CD4-positive, alpha-beta T cell treated with Interleukin-17A for 4 hours (primary cell): Measurements from ENCODE around the gene SERTAD1.
"Not testable (repeated sequence)": the region's sequence is repeated elsewhere in the genome, so short reads cannot be mapped to it uniquely, and the experiment has no call there.

Experiments used
- DNase-seq: peaks from one replicate; pipeline ENCODE4 v3.0.0-alpha.2; 2020; ENCODE audit warnings: mixed read lengths

Gene SERTAD1

GRCh38 chr19:40420766-40421765 is 4.7 kb downstream of the SERTAD1 start:
- DNase-seq, result peak; percentile 82

DNA sequence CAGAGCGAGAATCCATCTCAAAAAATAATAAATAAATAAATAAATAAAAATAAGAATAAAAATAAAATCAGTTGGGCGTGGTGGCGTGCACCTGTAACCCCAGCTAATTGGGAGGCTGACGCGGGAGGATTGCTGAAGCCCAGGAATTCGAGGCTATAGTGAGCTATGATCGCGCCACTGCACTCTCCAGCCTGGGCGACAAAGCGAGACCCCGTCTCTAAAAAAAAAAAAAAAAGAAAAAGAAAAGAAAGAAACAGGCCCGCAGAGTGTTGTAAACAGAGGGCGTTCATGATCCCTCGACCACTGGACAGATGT is 5.4 kb downstream of the SERTAD1 start:
- no peak for DNase-seq

GRCh38 chr19:40419780-40420179 is 6.0 kb downstream of the SERTAD1 start:
- no peak for DNase-seq

DNA sequence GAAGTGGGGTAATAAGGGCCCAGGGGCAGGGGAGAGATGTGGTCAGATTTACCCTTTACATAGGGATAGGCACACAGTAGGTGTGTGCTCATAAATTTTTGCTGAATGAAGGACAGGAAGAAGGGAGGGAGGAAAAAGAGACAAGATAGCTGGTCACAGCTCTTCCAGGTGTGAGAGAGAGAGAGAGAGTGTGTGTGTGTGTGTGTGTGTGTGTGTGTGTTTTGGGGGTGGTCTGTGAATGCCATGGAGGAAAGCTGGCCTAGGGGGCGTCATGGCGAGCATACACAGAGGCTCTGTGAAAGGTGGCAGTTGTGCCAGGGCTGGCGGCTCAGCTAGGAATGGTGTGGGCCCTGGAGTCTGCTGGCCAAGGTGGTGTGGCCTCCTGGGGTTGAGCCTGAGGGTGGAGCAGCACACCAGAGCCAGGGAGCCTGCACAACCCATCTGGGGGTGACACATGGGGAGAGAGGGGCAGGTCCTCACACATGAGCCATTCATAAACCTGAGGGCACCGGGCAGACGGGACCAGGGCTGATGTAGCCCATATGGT is 6.7 kb downstream of the SERTAD1 start:
- DNase-seq, result no peak

DNA sequence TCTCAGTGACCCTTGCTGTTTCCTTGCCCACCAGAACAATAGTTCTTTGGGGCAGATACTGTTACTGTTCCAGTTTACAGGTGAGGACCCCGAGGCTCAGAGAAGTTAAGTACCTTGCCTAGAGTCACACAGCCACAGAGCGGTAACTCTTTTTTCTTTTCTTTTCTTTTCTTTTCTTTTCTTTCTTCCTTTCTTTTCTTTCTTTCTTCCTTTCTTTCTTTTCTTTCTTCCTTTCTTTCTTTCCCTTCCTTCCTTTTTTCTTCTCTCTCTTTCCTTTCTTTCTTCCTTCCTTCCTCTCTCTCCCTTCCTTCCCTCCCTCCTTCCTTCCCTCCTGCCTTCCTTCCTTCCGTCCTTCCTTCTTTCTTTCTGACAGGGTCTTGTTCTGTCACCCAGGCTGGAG is 7.8 kb downstream of the SERTAD1 start:
- no peak for DNase-seq

- DNase-seq, result no peak
These were observed 8.2 kb downstream of the SERTAD1 start for GRCh38 chr19:40417643-40417981.

DNA sequence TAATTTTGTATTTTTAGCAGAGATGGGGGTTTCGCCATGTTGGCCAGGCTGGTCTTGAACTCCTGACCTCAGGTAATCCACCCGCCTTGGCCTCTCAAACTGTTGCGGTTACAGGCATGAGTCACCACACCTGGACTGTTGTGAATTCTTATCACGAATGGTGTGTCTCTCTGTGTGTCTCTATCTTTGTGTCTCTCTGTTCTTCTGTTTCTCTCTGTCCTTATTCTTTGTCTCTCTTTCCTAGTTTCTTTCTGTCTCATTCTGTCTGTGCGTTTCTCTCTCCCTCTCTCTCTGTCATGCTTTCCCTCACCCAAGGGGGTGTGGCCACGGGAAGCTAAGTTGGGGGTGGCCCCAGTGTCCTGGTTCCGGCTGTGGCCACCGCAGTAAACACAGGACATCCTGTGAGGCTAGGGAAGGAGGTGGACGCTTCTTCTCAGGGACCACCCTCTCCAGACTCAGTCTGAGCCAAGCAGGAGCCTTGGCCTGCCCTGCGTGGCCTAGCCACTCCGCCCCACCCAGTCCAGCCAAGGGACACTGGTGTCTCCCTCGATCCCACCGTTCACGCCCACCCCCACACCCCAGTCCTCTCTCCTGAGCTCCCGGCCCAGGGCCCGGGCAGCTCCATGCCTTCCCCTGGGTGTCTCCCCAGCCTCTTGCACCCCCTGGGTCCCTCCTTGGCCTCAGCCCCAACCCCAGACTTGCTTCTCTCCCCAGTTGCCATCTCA is 8.7 kb downstream of the SERTAD1 start:
- peak; percentile 18 for DNase-seq

DNA sequence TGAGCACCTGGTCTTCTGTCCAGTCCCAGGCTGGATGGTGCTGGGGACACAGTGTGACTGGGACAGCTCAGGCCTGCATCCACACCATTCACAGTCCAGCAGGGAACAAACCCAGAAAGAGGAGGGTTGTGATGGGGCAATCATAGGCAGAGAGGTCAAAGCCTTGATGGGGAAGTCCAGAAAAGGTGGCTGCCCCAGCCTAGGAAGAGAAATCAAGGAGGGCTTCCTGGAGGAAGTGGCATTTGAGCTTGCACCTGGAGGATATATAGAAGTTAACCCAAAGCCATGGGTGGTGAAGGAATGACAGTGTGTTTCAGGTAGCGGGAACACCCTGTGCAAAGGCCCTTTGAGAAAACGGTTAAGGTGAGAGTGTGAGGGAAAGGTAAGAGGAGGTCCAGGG is 10.0 kb downstream of the SERTAD1 start:
- no peak for DNase-seq

- DNase-seq, result no peak
These were observed 11.0 kb downstream of the SERTAD1 start for GRCh38 chr19:40414542-40415535.

GRCh38 chr19:40413291-40413845 is 12.4 kb downstream of the SERTAD1 start, which contains the start of gene PRX:
TSS of gene PRX (minus strand) at chr19:40413378. CDS start at chr19:40407932, 5,446 bp downstream.
- no peak for DNase-seq

- DNase-seq, result no peak
These were observed 12.9 kb downstream of the SERTAD1 start for GRCh38 chr19:40412866-40413265.

DNA sequence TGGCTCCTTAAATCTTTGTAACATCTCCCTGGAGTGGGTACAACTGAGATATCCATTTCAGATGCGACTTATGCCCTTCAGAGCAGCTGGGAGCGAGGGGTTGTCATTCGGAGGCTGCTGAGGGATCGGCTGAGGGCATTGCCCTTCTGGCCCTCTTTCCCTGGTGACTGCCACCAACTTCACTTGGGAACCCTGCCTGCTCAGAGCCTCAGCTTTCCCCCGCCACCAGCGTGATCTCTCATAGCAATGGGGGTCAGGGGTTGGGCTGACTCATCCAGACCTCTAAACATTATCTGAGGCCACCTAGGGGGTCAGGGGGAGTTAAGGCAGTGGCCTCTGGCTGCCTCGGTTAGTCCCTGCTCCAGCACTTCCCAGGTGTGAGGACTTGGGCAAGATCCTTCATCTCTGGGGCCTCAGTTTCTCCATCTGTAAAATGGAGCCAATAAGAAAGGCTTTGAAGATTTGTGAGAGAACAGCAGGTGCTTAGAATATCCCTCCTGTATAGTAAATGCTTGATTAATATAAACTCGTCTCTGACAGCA is 13.8 kb downstream of the SERTAD1 start:
- DNase-seq, result no peak

DNA sequence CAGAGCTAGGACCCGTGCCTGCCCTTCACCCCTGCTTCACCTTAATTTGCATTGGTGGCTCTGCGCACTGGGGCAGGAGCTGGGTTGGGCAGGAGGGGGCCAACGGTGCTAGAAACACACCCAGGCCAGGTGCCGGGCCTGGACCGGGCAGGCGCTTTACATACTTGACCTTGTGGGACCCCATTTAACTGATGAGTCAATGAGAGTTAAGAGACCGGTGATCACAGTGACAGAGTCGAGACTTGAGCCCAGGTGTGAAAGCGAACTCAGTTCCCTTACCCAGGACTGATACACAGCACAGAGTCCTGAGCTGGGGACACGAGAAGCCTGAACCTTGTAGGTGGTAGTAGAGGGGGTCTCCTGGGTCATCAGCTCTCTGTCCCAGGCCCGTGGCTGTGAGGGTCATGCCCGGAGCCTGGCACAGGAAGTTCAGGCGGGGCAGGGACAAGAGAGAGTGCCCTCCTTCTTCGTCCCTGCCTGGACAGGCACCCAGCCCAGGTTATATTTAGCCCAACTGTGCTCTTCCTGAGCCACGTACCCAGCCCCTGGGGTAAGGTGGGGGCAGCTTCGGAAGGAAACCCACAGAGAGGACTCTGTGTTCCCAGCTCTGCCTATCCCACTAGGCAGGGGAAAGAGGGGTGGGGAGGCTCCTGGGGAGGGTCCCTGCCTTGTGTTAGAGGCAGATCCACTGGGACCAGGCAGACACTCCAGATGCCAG is 14.5 kb downstream of the SERTAD1 start:
- no peak for DNase-seq

GRCh38 chr19:40410030-40410389 is 15.8 kb downstream of the SERTAD1 start:
- no peak for DNase-seq

DNA sequence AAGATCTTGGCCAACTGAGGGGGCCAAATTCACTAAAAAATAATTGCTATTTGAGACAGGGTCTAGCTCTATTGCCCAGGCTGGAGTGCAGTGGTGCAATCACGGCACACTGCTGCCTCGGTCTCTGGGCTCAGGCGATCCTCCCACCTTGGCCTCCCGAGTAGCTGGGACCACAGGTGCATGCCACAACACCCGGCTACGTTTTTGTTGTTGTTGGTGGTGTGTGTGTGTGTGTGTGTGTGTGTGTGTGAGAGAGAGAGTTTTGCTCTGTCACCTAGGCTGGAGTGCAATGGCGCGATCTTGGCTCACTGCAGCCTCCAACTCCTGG is 17.2 kb downstream of the SERTAD1 start:
- not testable (repeated sequence) for DNase-seq

GRCh38 chr19:40407714-40408597 is 17.8 kb downstream of the SERTAD1 start:
- DNase-seq, result peak; percentile 15

- DNase-seq, result peak; percentile 90
These were observed 22.4 kb downstream of the SERTAD1 start for GRCh38 chr19:40403262-40403984.

GRCh38 chr19:40400559-40400958 is 25.2 kb downstream of the SERTAD1 start:
- no peak for DNase-seq

GRCh38 chr19:40398417-40399131 is 27.2 kb downstream of the SERTAD1 start:
- DNase-seq, result peak; percentile 84
